HG02588 (cell line): ENCODE data around the gene NTRK1.

ENCODE experiments used
- ATAC-seq: cut with Tn5 transposase; IDR thresholded peaks from one replicate; pipeline ENCODE4 v1.9.1; 2021; ENCODE audit warnings: mild to moderate bottlenecking, moderate library complexity; ENCODE audit not compliant: unreplicated experiment

The NTRK1 gene

GRCh38 chr1:156836892-156837291, 23.8 kb upstream of the NTRK1 start:
- ATAC-seq: no peak

- ATAC-seq: no peak
These were observed 21.7 kb upstream of the NTRK1 start for GRCh38 chr1:156838972-156839371.

GRCh38 chr1:156839426-156840109, 21.1 kb upstream of the NTRK1 start:
- ATAC-seq: no peak

GRCh38 chr1:156840186-156840897, 20.3 kb upstream of the NTRK1 start:
- ATAC-seq: no peak

- ATAC-seq: no peak
These were observed 19.8 kb upstream of the NTRK1 start for GRCh38 chr1:156840898-156841279.

GRCh38 chr1:156841295-156841855, 19.3 kb upstream of the NTRK1 start:
- no peak for ATAC-seq

- ATAC-seq: no peak
These were observed 17.9 kb upstream of the NTRK1 start for GRCh38 chr1:156842618-156843300.

- no peak for ATAC-seq
These were observed 16.6 kb upstream of the NTRK1 start for GRCh38 chr1:156844102-156844501.

- no peak for ATAC-seq
These were observed 16.0 kb upstream of the NTRK1 start for GRCh38 chr1:156844638-156845037.

- no peak for ATAC-seq
These were observed 15.4 kb upstream of the NTRK1 start for GRCh38 chr1:156845055-156845952.

- no peak for ATAC-seq
These were observed 14.6 kb upstream of the NTRK1 start for GRCh38 chr1:156845953-156846545.

GRCh38 chr1:156846643-156847042, 14.0 kb upstream of the NTRK1 start:
- no peak for ATAC-seq

- ATAC-seq: no peak
These were observed 12.8 kb upstream of the NTRK1 start for GRCh38 chr1:156847591-156848460.

GRCh38 chr1:156848461-156849150, 12.1 kb upstream of the NTRK1 start:
- ATAC-seq: no peak

GRCh38 chr1:156849151-156849496, 11.5 kb upstream of the NTRK1 start:
- ATAC-seq: no peak

- no peak for ATAC-seq
These were observed 8.8 kb upstream of the NTRK1 start for GRCh38 chr1:156851779-156852417.

- no peak for ATAC-seq
These were observed 8.2 kb upstream of the NTRK1 start for GRCh38 chr1:156852418-156852874.

- ATAC-seq: no peak
These were observed 6.9 kb upstream of the NTRK1 start for GRCh38 chr1:156853761-156854160.
